ENCODE results near the gene HRH2.

HRH2 gene

DNA sequence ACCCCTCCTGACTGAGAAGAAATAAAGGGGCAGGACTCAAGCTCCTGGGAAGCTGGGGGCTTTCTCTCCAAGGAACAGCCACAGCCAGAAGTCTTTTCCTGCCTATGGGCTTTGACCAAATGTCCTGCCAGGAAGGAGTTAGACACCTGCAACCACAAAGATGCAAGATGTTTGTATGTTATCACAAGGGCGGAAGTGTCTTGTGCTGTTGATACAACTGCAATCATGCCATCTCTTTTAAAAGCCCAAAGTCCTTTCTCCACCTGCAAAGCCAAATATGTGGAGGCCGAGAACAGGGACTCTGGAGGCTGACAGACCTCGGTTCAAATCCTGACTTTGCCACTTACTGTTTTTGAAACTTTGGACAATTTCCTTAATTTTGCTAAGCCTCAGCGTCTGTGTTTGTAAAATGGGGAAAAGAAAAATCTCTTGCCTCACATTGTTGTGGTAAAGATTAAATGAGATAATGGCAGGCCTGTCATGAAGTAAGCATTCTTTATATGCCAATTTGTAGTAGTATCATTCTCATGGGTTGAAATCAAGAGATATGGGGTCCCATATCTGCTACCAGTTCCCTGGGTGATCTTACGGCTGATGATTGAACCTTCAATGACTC is 17.0 kb downstream of the HRH2 start:
- in situ Hi-C loops (cut with MboI; ENCODE audit: low sequenced_read_pairs), result no loop called here

DNA sequence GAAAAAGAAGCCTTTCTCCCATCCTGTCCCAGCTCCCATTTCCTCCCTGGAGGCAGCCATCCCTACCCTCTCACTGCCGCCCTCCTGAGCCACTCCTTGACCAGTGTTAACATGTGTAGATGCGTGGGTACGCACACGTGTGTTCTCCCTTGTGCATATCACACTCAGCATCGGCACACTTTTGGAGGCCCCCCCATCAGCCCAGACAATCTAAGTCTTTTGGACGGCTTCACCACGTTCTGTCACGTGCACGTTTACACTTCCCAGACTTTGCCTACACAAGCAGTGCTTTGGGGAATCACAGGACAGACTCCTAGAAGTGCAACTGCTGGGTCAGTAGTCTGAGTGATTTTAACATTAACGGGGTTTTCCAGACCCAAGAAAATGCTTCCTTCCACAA is 18.0 kb downstream of the HRH2 start:
- in situ Hi-C loops (cut with MboI; ENCODE audit: low sequenced_read_pairs), result no loop called here

DNA sequence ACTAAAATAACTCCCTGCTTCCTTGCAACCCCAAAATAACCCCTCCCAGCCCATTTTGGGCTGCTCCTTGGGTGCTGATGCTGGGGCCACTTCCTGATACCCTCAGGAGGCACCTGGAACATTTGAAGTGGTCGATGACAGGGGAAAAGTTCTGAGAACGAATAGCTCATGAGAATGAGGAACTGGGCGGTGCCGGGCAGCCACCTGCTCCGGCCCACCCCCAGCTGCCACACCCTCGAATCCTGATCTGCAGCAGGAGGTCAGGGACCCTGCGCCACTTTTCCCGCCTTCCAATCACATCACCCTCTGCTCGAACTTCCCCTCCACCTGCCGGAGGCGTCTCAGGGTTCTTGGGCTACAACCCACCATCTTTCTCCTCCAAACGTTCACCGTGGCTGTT is 19.7 kb downstream of the HRH2 start:
- in situ Hi-C loops (cut with MboI; ENCODE audit: low sequenced_read_pairs), result no loop called here

DNA sequence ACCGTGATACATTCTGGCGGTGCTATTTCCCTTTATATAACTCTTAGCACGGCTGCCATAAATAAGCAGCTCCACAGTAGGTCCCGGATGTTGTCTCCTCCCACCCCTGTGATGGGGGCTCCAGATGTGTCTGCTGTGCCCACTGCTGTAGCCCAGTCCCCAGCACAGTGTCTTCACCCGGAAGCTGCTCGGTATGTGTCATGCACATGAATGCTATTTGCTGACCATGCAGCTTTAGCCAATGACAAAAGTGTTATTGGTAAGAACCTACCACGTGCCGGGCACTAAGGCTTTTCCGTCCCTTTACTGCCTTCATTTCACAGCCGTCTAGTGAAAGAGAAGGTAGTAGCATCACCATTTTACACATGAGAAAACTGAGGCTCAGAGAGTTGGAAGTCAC is 20.2 kb downstream of the HRH2 start:
- in situ Hi-C loops (cut with MboI; ENCODE audit: low sequenced_read_pairs), result no loop called here

DNA sequence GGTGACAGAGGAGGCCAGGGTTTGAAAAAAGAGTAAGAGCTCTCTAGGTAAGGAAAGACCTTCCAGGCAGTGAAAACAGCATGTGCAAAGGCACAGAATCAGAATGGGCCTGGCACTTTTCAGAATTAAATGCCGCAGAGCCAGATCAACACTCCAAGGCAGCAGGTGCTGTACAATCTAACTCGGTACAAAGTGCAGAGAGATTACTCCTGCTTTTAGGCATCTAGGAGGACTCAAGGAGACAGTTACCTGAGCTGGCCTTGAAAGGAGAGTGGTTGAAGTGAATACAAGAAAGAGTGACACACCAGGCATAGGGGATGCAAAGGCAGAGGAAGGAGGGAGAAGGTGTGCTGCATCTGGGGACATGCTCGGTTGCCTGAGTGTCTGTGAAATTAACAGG is 21.5 kb downstream of the HRH2 start:
- in situ Hi-C loops (cut with MboI; ENCODE audit: low sequenced_read_pairs), result no loop called here

DNA sequence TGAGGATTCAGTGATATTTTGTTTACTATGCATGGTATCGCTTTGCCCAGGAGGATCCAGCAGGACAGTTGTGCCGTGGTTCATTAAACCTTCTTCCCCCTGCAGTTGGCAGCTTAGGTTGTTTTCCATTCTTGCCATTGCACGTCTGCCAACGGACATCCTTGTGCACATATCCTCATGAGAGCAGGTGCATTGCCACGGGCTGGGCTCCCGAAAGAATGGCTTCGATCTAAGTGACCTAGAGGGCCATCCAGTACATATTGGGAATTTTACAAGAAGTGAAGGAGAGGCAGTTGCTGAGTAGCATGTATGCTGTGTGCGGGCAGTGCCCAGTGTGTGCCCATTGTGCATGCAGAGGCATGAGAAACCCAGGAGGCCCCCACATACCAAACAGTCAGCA is 22.1 kb downstream of the HRH2 start:
- in situ Hi-C loops (cut with MboI; ENCODE audit: low sequenced_read_pairs), result no loop called here

DNA sequence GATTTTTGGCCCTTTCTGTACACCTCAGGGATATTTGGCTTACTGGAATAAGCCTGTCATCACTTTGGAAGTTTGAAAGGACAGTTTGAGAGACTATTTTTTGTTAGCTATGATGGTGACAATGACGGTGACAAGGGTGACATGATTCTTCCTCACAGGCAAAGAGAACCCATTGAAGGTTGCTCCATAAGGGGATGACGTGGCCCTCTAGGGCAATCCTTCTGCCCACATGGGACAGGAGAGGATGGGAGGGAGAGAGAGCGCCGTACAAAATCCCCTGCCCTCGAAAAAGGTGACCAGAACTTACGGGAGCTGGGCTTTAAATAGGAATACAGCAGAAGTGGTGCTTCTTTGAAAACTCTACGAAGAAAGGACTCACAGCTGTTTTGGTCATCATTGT is 22.6 kb downstream of the HRH2 start:
- in situ Hi-C loops (cut with MboI; ENCODE audit: low sequenced_read_pairs), result no loop called here

DNA sequence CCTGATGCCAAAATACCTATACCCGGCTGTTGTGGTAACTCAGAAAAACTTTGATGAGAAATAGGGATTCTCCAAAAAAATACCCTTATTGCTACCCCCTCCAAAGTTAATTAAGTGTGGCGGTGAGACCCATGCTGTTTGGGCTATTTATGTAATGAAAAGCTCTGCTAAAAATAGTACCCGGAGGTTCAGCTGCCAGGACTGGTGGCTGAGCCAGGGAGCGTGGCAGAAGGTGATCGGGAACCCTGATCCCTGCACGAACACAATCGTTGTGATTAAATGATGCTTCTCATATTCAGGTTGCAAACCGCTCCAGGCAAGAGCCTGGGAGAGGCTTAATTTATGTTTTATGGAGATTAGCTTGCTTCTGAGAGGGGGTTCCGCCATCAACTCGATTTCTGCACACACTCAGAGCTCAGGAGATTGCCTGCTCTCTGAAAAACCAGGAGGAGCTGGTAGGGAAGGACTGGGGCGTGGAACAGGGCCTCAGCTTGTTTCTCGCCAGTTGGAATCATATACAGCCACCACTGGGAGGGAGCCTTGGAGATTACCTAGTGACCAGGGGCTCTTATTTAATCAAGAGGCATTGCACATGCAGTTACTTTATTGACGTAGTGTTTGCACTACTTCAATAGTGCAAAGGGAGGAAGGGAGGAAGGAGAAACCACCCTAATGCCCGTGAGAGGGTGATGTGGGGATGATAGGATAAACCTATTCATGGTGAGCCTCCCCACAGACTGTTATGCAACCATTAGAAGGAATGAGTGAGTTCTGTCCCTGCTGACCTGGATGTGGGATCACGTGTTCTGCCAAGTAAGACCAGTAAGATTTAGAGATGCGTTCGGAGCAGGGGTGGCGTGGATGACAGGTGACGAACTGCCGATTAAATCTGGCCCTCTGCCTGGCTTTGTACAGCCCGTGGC is 23.4 kb downstream of the HRH2 start:
- in situ Hi-C loops (cut with MboI; ENCODE audit: low sequenced_read_pairs), result no loop called here

DNA sequence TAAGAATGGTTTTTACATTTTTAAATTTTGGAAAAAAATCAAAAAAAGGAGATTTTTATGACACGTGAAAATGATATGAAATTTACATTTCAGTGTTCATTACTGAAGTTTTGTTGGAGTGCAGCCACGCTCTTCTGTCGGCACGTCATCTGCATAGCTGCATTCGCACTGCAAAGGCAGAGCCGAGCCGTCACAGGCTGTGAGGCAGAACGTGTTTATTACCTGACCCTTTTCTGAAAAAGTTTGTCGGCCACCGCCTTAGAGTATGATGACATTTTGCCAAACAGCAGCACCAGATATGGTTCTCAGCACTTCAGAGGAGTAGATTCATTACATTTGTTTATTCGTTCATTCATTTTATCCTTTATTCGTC is 24.1 kb downstream of the HRH2 start:
- in situ Hi-C loops (cut with MboI; ENCODE audit: low sequenced_read_pairs), result no loop called here

DNA sequence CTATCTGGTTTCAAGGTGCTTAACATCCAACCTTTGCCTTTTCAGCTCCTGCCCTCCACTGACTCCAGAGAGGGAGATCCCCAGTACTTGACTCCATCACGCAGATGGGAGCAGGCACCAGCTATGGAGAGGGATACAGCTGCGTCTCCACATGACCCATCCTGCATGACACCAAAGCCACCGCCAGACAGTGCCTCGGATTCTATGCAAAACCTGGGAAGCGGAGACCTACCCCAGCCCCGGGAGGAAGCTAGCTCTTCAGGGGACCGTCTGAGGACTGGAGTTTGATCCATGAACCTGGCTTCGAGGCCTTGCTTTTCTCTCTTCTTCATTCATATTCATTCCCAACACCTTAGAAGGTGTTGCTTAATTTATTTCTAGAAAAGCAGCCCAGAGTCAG is 24.8 kb downstream of the HRH2 start:
- in situ Hi-C loops (cut with MboI; ENCODE audit: low sequenced_read_pairs), result no loop called here

DNA sequence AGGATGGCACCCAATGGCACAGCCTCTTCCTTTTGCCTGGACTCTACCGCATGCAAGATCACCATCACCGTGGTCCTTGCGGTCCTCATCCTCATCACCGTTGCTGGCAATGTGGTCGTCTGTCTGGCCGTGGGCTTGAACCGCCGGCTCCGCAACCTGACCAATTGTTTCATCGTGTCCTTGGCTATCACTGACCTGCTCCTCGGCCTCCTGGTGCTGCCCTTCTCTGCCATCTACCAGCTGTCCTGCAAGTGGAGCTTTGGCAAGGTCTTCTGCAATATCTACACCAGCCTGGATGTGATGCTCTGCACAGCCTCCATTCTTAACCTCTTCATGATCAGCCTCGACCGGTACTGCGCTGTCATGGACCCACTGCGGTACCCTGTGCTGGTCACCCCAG is 25.4 kb downstream of the HRH2 start:
- in situ Hi-C loops (cut with MboI; ENCODE audit: low sequenced_read_pairs), result no loop called here

DNA sequence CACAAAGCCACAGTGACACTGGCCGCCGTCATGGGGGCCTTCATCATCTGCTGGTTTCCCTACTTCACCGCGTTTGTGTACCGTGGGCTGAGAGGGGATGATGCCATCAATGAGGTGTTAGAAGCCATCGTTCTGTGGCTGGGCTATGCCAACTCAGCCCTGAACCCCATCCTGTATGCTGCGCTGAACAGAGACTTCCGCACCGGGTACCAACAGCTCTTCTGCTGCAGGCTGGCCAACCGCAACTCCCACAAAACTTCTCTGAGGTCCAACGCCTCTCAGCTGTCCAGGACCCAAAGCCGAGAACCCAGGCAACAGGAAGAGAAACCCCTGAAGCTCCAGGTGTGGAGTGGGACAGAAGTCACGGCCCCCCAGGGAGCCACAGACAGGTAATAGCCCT is 26.1 kb downstream of the HRH2 start:
- in situ Hi-C loops (cut with MboI; ENCODE audit: low sequenced_read_pairs), result no loop called here

DNA sequence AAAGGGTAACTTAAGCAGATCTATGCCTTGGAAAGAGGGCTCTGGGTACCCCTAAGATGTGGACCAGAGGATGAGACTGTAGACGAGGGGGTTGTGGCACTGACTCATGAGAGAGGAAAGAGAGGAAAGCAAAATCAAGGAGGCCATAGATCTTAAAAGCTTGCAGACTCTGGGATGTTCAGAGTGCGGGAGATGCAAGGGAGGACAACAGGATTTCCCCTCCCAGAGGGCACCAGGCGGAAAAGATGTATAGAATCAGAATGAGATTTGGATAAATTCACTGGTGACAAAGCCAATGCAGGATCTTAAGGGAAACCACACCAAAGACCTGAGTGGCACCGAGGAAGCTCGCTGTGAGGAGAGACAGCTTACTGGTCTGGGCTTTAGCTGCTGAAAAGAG is 27.1 kb downstream of the HRH2 start:
- in situ Hi-C loops (cut with MboI; ENCODE audit: low sequenced_read_pairs), result no loop called here

DNA sequence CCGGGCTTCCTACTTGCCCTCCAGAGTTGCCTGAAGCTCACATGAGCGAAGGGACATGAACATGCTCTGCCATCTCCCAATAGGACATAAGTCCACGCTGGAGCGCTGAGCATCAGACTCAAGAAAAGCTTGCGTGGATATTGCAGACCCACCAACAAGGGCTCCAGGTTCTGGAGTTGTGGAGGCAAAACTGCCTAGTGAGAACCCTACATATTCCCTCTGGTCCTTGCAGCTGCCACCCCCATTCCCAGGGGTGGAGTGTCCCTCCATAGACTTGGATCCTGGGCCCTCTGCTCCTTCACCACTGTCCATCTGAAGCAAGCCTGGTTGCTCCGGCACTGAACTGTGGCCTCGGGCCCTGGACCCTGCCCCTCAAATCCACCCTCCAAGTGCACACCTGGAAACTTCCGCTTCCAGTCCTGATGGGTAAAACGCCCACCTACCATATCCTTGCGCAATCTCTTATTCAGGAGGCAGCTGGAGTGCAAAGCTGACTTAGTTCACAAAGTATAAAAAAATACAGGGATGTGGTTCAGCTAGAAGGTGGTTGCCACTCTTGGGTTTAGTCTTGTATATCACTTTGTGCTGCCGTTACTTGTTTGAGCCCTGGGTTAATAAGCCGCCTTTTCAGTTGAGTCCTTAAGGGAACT is 28.0 kb downstream of the HRH2 start:
- in situ Hi-C loops (cut with MboI; ENCODE audit: low sequenced_read_pairs), result no loop called here

DNA sequence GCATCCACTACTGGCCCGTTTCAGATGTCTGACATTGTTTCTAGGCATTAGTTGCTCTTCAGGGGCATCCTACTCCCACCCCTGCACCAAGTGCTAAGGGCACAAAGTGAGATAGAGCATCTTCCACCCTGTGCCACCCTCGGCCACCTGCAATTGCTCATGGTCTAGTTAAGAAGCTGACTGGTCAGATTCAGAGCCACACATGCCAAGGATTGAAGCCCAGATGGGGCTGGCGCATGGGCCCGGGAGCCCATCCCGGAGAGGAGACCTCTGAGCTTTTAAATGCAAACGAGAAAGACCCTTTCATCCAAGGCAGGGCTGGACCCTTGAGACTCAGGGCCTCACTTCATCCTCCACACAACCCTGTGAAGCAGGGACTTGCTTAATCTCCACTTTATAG is 28.5 kb downstream of the HRH2 start:
- in situ Hi-C loops (cut with MboI; ENCODE audit: low sequenced_read_pairs), result no loop called here

DNA sequence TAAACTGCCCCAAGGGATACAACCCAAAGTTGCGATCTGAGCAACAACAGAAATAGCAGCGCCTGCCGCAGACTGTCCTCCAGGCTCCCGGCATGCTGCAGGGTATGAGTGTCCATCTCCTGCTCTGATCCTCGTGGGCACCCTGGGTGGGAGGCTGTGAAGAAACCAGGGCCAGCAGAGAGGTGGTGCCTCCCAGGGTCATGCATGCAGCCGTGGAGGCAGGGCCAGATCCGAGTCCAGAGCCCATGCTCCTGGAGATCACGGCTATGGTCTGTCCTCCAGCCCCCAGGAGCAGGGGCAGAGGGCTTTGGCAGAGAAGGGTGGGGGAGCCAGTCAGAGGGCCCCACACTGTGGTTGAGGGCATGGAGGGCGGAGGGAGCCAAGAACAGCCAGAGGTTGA is 29.0 kb downstream of the HRH2 start:
- in situ Hi-C loops (cut with MboI; ENCODE audit: low sequenced_read_pairs), result no loop called here

DNA sequence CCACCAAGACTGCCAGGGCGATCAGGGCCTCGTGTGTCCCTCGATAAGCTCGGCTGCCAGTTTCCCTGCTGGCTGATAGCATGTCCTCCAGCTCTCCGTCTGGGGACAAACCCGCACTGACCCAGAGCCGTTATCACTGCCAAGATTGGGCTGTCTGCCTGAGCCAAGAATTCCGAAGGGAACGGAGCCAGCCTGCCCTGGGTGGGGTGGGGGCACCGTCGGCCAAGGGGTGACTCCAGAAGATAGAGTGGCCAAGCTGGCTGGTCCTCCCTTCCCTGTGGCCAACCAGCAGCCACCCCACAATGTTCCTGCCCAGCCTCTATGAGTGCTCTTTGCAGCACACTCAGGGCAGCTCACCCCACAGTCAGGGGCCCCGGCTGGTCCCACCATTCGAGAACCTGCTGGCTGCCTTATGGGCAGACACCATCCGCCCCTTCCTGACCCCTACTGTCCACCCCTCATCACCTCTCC is 29.4 kb downstream of the HRH2 start:
- in situ Hi-C loops (cut with MboI; ENCODE audit: low sequenced_read_pairs), result no loop called here

DNA sequence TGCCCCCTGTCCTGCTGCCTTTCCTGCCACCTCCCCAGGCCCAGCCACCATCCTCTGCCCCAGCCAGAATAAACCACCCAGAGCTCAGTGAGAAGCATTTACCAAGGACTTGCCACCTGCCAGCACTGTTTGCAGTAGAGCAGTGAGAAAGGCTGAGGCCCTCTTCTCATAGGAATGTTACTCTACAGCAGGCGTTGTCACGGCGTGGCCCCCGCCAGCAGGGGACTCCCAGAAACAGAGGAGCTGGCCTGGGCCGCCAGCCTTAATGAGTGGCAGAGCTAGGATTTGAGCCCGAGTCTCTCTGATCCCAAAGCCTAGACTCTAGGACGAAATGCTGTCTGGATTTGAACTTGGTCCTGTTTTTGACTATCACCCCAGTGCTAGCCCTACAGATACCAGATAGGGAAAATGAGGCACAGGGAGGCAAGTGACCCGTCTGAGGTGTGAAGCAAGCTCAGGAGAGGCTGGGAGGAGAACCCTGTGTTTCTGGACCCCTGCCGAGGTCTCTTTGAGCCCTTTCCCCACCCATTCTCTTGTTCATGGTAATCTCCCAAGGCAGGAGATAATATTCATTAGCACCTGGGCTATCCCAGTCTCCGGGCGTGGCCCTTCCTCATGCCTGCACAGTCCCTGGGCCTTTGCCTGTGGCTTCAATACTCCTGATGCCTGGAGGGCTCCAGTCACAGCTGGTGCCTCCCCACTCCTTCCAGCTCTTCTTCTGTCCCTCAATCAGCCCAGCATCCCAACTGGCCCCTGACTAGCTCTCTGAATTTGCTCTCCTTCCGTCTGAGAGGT is 30.7 kb downstream of the HRH2 start:
- in situ Hi-C loops (cut with MboI; ENCODE audit: low sequenced_read_pairs), result no loop called here

DNA sequence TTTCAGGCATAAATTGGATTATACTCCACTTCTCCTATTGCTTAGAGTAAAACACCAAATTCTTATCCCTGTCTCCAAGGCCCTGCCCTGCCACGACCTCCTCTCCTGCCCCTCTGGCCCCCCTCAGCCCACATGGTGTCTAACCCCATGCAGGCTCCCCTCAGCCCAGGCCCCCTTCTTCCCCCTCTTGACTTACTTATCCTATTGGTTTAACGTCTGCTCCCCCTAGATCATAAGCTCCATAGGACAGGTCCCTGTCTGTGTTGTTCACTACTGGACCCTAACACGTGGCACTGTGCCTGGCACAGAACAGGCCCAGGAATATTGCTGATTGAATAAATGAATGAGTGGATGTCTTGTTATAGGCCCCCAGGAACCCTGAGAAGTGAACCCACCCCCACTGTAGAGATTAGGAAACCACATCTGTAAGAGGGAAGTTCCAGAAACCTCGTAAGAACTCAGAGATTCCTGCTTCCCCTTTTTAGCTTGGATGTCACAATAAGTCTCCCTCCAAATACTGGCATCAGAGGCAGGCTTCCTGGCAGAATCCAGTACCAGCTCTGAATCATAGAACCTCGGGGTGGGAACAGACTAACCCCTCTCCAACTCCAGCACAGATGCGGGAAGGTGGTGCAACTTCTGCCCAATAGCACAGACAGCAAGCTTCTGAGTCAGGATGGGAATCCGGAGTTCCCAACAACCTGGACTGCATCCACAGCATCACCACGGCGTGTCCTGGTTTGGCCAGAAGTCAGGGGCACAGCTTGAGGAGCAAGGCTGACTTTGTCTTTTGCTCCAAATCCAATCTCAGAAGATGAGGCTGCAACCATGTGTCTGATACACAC is 31.5 kb downstream of the HRH2 start:
- in situ Hi-C loops (cut with MboI; ENCODE audit: low sequenced_read_pairs), result no loop called here

DNA sequence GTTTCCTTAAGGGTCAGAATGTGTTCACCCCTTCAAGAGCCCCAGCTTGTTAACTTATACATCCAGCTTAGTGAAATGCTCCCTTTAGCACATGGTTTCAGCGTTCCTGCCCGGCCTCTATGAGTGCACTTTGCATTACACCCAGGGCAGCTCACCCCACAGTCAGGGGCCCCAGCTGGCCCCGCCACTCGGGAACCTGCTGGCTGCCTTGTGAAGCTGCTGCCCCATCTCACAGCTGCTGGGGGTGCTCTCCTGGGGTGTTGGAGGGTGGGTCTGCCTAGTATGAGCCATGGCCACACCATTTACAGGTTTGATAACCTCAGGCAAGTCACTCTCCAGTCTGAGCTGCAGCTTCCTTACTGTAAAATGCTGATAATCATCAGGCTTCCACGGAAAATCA is 32.2 kb downstream of the HRH2 start:
- in situ Hi-C loops (cut with MboI; ENCODE audit: low sequenced_read_pairs), result loop anchor here (10.0 kb wide), 1 partner anchor 155 kb away; no protein-coding TSS in a partner anchor

All from HL-60/S4 treated with retinoic acid at 250 ng/mL for 4 days and 3 days (cell line).